Amniotic epithelial cell (primary cell): ENCODE results near the gene FAM174B.

ENCODE experiments used
- DNase-seq: peaks from one replicate; pipeline ENCODE4 v3.0.0-alpha.2; 2010; ENCODE audit warnings: low read depth

FAM174B gene

DNA sequence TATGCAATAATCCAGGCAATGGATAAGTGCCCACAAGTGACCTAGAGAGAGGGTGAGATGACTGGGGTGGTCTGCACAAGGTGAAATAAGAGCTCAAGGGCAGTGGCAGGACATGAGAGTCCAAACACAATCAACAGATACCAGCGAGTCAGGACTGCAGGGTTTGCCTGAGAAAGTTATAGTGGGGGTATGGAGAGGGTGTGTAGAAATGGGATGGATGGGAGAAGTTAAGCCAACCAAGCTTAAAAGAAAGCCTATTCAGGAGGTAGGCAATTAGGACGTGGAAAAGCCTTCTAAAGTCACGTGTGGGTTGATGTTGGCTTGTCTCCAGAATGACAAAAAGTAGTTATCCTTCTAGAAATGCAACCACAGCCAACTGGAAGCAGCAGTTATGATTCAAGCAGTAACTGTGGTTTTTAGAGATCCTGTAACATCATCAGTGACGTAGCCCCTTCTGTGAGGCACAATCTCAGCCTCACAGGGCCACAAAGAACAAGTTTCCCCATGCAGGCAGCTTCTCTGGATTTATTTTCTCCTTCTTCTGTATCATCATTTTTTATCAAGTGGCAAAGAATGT is 56.1 kb downstream of the FAM174B start:
- peak; percentile 95 for DNase-seq

DNA sequence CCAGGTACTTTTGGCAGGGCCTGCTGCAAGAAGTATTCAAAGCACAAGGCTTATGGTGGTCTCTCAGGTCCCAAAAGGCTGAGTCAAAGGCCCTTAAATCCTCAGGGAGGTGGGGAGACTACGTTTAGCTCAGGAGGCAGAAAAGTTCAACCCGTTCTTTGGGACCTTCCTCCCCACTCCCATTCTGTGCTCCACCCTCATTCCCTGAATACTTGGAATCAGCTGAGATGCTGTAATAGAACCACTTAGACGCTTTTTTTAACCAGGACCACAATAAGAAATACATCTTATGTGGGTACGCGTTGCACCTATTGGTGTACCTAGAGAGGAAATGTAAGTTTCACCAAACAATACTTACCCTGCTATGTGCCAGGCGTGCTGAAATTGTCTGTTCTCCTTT is 58.0 kb downstream of the FAM174B start:
- DNase-seq, result no peak

DNA sequence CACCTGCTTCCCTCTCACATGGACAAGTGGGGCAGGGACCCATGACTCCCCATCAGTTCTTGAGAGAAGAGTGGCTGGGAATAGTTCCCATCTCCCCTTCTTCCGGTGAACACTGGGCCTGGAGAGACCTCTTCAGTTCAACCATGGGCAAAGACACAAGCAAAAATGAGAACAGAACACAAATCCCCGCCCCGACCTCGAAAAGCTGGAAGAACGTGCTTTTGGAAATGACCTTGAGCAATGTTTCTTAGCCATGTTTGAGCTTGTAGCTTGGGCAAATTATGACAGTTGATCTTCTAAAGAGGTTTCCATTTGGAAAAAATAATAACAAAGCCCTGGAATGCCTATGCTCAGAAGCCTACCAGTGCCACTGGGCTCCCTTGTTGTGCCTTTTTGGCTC is 59.0 kb downstream of the FAM174B start:
- DNase-seq, result no peak

DNA sequence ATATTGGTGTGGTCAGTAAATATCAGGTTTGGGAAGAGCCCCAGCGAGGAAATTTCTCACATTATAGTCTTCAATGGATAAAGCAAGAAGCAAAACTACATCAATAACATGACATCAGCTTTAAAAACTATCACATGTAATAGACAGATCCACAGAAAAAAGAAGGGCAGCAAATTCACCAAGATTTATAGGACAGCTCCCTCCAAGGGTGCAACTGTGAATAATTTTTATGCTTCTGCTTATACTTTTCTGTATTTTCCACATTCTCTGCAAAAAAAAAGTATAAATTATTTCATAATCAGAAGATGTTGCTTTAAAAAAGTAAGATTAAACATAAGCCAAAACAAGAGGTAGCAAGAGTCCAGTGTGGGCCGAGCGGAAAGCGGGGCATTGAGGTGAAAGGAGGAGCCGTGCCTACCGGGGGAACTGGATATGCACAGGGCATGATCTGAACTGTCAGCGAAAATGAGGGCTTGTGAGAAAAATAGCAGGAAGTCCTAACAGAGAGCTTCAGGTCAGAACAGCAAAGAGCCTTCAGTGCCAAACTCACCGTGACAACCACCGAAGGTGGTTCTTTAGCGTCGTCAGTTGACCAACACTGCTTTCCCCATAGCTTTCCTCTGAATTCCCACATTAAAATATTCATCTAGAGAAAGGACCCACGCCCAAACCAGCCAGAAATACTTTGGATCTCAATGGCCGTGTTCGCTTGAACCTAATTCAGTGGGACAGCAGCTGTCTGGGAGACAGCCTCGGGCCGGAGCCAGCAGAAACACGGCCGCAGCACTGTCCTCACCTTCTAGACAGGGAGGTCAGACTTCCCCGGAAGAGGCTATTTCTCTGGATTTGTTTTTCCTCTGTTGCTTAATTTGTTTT is 59.8 kb downstream of the FAM174B start:
- DNase-seq, result no peak

DNA sequence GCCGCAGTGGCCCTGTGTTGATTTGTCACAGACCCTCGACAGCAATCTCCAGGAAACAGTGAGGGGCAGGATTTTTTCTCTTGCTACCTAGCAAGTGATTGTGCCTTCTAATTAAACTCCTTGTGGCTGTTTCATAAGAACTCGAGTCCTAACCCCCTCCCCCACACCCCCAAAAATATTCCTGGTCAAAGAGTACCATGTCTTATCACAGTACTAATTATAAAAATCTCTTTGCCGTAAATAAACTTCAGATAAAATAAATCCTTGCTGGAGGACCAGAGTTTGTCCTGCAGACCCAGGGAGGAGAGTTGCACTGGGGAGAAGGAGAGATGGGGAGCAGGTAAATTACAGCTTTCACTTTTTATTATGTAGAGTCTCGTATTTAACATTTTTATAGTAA is 64.3 kb downstream of the FAM174B start:
- no peak for DNase-seq

DNA sequence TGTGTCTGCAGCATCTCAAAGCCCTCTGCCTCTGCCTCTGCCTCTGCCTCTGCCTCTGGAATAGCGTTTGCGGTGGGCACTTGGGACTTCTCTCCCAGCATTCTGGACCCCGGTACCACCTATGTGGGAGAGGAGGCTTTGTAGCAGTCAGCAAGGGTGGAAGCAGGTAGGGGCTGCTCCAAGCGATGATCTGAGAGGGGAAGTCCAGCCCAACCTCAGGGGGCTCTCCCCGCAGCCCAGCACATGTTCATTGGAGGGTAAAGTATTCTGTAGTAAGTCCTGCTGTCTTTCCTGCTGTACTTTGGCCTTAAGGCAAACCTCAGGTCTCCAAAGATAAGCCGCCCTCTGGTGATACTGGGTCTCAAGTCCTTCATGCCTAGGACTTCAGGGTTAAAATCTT is 68.6 kb downstream of the FAM174B start:
- no peak for DNase-seq

DNA sequence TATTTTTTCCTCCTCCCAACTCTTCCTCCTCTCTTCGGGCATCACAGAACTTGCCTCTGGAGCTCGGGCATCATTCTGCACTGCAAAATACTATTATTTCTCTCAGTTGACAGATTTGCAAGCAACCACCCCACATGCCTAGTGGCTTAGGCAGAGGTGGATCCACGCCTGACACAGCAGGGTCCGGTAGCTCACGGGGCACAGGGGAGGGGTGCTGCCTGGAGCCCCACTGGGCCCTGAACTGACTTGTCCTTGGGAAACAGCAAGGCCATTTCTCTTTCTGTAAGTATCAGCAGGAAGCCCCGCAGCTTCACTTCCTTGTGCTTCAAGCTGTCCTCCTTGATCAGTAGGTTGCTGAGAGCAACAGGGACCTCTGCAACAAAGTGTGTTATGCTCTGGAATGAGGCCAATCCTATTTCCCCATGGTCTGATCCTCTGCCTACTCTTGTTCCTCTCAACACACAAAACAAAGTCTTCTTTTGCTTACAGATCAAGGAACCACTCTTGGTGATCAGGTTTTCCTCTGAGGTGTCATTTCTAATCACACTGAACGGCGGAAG is 69.1 kb downstream of the FAM174B start:
- DNase-seq, result no peak

DNA sequence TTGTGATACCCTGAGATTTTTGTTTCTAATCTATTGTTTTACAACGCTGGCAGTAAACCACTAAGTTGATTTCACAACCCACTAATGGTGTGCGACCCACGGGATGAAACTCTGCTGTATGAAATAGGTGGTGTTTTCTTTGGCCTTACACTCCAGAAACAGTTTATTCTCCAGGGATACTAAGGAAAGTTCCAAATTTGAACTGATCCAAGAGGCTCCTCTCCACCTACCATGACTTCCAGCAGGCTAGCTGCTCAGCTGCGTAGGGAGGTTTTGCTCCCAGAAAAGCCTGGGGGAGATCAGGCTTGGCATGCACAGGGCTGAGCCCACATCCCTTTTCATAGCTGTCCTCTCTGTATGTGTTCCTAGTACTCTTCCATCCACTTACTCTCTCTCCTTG is 71.5 kb downstream of the FAM174B start:
- no peak for DNase-seq

DNA sequence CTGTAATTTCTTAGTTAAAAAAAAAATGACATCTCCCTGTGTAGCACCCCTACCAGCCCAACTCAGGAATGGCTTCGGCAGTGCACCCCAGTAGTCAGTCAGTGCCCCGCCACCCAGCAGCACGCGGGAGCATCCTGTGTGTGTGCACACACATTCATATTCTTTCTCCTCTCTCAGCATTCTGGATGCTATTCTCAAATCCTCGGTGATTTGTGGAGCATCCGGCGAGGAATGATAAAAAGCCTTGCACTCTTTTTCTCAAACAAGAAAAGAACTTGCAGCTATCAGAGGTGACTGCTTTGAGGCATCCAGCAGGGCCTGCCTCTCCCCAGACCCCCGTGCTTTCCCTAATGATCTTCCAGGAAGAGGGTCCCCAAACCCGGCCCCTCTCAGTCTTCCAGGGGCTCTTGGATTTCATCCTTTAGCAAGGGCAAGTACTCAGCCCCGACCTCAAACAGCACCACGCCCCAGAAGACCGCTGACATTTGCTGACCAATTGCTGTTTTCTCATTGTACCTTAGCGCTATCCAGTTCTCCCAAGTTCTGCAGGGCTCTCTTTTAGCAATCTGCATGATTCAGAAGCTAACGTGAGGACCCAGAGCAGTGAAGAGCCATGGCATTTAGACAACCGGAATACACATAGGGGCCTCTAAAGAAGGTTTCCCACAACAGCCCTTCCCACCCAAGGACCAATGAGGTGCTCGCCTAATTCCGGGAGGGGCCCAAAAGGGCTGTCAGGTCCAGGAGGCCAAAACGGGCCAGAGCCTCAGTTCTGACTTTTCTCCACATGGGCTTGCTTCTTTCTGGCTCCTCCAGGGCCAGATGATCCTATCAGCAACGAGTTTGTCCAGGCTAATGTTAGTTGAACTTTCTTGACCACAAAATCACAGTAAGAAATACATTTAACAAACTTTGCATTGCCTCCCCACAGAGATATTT is 72.2 kb downstream of the FAM174B start:
- no peak for DNase-seq

DNA sequence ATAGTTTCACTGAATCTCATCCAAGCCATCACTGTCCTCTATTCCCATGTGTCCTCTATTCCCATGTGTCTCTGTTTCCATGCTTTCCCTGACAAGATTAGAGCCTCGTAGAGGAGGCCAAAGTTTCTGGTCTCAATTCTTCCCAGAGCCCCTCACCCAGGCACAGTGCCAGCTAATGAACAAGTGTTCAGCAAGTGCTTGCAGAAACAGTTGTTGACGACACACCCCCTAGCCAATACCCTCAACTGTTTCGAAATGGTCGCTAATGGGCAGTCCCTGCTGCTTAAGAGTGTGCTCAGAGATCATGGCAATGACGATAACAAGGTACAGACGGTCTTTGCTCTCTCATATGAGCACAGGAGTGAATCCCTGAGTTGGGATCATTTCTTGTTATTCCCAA is 73.4 kb downstream of the FAM174B start:
- no peak for DNase-seq

DNA sequence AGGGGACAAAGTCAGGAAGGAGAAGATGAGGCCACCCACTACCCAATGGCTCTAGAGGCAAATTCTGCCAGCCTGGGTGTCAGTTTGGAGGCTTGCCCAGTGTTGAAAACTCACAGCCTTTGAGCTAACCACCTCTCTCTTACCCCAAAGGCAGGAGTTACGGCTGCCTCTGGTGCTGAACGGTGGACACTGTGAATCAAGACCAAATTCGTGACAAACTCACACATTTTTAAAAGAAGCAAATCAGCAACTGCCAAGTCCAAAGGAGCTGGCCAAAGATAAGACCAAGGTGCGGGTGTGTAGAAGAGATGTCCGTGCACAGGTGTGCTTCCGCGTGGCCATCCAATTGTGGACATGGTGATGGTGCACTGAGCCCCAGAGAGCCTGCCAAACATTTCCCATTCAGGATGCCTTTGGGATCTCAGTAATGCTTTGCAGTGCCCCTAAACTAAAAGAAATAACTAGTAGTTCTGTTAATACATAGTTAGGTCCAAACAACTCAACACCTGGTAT is 74.6 kb downstream of the FAM174B start:
- DNase-seq, result no peak

DNA sequence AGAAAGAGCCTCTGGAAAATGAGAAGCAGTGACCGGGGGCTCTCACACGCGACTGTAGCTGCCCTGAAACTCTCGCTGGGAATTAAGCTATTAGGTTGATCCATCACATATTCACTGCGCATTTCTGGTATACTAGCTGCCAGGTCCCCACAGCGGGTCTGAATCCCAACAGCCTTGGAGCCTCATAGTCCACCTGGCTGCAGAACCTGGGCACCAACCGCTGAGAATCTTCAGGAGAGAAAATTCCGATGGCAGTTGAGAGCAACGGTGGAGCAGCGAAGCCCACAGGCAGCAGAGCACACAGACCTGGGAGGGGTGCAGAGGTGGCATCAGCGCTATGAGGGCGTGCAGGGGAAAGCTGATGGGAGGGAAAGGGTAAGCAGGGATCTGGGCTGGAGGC is 75.1 kb downstream of the FAM174B start:
- DNase-seq, result no peak

DNA sequence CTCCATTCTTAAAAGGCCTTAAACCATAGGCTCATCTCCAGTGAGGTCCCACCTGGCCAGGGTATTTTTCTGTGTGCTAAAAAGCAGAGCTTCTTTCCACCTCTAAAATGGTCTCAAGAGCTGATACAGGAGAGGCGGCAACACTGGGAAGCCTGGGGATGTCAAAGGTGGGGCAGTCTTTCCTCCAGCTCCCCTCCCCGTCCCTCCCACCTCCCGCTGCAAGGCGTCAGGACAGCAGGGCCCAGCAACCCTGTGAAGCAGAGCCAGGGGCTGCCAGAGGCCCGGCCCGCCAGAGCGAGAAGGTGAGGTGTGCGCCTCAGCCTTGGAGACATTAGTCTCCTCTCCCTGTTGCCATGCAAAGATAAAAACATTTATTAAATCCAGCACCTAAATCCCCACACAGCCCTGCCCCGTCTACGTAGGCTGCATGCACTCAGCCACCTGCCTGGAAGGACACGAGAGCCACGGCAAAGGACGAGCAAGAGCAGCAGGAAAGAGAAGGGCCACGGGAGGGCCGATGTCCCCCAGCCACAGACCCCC is 75.6 kb downstream of the FAM174B start:
- DNase-seq, result no peak

DNA sequence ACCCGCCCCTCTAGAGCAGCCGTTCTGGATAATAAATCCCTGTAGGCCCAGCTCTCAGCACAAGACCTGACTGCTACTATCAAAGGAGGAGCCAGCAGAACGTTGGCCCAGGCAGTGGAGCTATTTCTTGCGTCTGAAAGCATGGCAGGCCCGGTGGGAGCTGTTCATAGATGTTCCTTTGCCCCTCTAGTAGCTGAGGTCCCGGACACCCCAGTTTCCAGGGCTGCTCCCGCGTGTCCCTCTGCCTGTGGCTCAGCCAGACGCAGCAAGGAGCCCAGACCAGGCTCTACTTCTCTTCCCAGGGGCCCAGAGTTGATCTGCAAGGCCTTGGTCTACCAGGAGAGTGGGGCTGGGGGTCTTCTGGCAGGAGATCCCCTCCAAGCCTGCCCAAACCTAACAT is 76.1 kb downstream of the FAM174B start:
- DNase-seq, result no peak

DNA sequence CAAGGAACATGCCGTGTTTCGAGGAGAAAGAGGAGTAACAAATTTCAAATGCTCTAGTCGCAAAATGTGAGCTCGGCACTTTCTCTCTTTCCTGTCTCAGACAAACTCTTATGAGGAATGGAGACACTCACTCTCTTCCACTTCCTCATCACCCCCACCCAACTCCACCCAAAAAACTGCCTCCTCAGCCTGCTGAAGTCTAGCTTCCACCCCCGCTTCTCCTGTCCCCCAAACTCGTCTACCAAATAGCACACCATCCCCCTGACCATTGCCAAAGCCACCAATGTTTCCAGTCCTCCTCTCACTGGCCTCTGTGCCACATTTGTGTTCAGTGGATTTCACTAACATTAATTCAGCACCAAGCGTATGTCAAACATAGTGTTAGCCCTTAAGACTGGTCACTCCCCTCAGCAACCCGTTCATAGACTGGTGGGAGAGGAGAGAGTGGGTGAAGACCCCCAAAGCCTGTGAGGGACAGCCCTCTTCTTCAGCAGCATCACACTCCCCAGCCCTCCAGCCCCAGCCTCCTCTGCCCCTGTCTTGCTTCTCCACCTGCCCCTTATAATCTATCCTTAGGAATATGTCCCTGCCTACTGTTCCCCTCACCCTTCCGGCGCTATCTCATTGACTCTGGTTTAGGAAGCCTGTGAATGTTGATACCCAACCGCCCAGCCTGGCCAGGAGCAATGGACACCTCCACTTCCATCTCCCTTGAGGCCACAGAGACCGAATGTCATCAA is 77.3 kb downstream of the FAM174B start:
- DNase-seq, result no peak

DNA sequence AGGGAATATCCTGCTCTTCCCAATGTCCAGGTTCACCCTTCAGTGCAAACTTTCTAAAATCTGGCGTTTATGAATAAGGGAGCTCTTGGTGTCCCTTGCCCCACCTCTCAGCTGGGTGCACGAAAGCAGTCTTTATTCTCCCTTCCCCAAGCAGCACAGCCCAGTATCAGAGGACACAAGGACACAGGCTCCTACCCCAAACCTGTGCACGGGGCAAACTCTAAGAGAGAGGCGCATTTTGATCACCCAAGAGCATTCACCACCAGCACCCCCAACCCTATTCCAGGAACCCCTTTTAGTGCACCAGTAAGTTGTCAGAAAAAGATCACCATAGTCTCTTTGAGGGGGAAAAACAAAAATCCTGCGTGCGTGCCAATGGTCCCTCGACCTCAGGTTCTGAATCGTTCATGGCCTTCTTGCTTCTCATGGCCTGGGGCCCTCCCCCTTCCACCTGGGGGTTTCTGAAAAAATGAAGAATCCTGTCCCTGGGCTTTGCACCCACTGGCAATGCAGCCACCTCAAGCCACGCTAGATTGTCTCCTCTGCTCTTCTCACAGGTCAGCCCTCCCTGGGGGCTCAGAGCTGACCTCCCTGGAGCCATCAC is 78.9 kb downstream of the FAM174B start:
- DNase-seq, result no peak

DNA sequence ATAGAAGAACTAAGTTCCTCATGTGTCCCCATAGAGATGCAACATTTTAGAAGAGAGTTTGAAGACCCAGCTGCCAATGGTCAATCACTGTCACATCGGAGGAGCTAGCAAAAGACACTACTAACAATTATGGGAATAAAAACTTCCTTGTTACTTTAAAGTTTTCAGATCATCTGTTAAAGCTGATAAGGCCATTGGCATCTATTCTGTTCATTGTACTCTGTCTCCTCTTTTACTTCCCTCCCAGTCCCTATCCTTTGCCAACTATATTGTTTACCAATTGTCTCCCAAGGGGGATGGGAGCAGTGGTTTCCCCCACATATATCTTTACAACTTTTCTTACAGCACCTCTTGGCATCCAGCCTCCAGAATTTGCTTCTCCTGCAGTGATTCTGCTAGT is 81.0 kb downstream of the FAM174B start:
- DNase-seq, result no peak

DNA sequence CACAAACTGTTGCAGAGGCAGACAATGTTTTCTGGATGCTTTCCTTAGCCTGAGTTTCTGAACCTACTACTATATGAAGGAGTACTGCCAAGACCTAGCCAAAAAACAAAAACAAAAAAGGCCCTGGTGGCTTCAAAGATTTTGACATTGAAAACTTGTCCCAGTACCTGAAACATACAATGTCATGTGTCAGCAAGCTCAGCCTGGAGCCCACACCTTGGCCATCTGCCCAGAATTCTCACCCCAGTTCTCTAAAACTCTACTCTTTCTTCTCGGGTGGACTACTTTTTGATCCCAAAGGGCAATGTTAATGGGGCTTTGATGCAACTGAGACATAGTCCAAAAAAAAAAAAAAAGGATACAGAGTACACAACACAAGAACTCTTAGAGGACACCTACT is 81.4 kb downstream of the FAM174B start:
- no peak for DNase-seq

DNA sequence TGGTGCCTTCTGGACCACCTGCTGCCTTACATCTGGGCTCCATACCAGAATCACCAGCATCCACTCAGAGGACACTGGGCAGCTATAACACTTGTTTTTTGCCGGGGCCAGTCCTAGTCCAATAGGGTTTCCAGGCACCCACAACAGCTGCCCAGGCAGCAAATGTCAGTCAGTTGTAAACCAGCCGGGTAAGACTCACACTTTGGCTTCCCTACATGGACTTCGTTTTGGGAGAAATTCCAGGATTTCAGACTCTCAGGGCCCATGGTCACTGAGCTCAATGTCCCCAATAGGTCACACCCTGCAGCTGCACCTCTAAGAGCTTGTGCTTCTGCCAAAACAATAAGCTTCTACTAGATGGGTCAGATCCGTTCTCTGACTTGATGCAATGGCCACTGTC is 83.8 kb downstream of the FAM174B start:
- no peak for DNase-seq

DNA sequence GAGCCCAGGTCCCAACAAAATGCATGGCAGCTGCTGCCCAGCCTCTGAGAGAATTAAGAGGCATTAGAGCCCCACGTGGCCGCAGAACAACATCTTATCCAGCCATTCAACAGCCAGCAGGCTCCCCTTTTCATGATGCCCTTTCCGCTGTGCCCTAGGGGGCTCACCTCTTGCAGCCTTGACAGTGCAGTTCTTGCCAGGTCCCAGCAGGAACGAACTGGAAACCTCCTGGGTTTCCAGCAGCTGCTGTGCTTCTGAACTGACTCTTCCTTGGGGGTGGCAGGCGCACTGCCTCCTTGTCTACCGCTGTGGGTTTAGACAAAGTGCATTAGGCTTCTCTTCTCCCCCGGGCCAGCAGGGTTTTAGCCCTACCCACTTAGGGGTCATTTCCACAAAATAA is 85.2 kb downstream of the FAM174B start:
- DNase-seq, result no peak

DNA sequence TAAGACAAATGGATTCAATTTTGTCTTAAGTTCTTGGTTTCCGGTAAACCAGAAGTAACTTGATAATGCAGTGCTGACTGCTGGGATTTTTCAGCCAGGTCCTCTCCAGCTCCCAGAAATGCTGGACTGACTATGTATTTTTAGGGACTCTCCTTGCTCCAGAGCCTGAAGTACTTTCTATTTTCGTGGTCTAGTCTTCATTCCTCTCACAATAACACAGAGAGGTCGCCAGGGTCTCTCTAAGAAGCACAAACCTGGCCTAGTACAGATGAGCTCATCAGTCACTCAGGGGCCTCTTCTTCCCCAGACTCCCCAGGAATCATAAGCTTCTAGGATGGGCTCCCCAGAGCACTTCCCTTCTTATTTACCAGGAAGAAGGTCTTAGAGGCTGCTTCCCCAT is 85.8 kb downstream of the FAM174B start:
- DNase-seq, result no peak
